WTC11 (cell line): ENCODE results near the gene SSTR5. TPM values are rescaled to one million over a fixed set of nuclear protein-coding genes. Genes with fewer than 3 reads are reported as not detected.
A peak's percentile ranks its signal among the peaks of the same experiment; 100 is the strongest.

Experiments used
- ATAC-seq: fragments of 200-7000 bp; cut with Tn5 transposase; 2 replicates; pipeline ENCODE4 v1.10.0; 2021; ENCODE audit warnings: mild to moderate bottlenecking, moderate library complexity
- CTCF ChIA-PET: fragments of 300-600 bp; sonication (Branson Sonifier 250); formaldehyde crosslinking; loops from one replicate; lab custom pipeline; 2021; ENCODE audit warnings: antibody characterized with exemption; lab: Charles Lee
- POLR2A ChIA-PET: fragments of 350-600 bp; sonication (Branson Sonifier 250); formaldehyde crosslinking; loops from one replicate; lab custom pipeline; 2021; ENCODE audit warnings: antibody characterized with exemption; lab: Charles Lee
- DNase-seq: peaks from one replicate; pipeline ENCODE4 v3.0.0; 2021; ENCODE audit warnings: low spot score
- H3K27ac Mint-ChIP-seq: 2 replicates; pipeline ENCODE4 v1.8.0; 2021; ENCODE audit warnings: mixed read lengths
- H3K27me3 Mint-ChIP-seq: 2 replicates; pipeline ENCODE4 v1.8.0; 2021; ENCODE audit warnings: low read depth, mild to moderate bottlenecking, moderate library complexity, mixed read lengths
- H3K36me3 Mint-ChIP-seq: 2 replicates; pipeline ENCODE4 v1.8.0; 2021; ENCODE audit warnings: mixed read lengths
- H3K4me1 Mint-ChIP-seq: 2 replicates; pipeline ENCODE4 v1.8.0; 2022; ENCODE audit warnings: mixed read lengths
- H3K4me3 Mint-ChIP-seq: 2 replicates; pipeline ENCODE4 v1.8.0; 2021; ENCODE audit warnings: mild to moderate bottlenecking, moderate library complexity, mixed read lengths
- H3K9me3 Mint-ChIP-seq: 2 replicates; pipeline ENCODE4 v1.8.0; 2021; ENCODE audit warnings: mixed read lengths
- AR ChIP-seq: fragments of 250-450 bp; sonication (Bioruptor Pico); IDR thresholded peaks from 2 replicates; pipeline ENCODE4 v1.9.0; 2021; ENCODE audit warnings: mild to moderate bottlenecking
- CBFB ChIP-seq: sonication (generic); formaldehyde crosslinking; IDR thresholded peaks from 2 replicates; pipeline ENCODE4 v1.8.1; 2022; ENCODE audit warnings: mild to moderate bottlenecking, low read depth, missing genetic modification reagents
- E2F4 ChIP-seq: sonication (generic); formaldehyde crosslinking; IDR thresholded peaks from 2 replicates; pipeline ENCODE4 v1.8.1; 2022; ENCODE audit warnings: low read depth, mild to moderate bottlenecking, moderate library complexity, missing genetic modification reagents, borderline replicate concordance
- ESRRA ChIP-seq: sonication (generic); formaldehyde crosslinking; IDR thresholded peaks from 2 replicates; pipeline ENCODE4 v1.8.1; 2022; ENCODE audit warnings: mild to moderate bottlenecking, missing genetic modification reagents, borderline replicate concordance
- GABPB1 ChIP-seq: sonication (generic); formaldehyde crosslinking; IDR thresholded peaks from 2 replicates; pipeline ENCODE4 v1.8.1; 2023; ENCODE audit warnings: mild to moderate bottlenecking, missing genetic modification reagents
- HMGXB4 ChIP-seq: sonication (generic); formaldehyde crosslinking; IDR thresholded peaks from 2 replicates; pipeline ENCODE4 v1.8.1; 2023; ENCODE audit warnings: mild to moderate bottlenecking, moderate library complexity, missing genetic modification reagents
- IRF1 ChIP-seq: sonication (generic); formaldehyde crosslinking; IDR thresholded peaks from 2 replicates; pipeline ENCODE4 v1.8.0; 2023; ENCODE audit warnings: missing genetic modification reagents
- MAX ChIP-seq: sonication (generic); formaldehyde crosslinking; IDR thresholded peaks from 2 replicates; pipeline ENCODE4 v1.8.0; 2022; ENCODE audit warnings: mild to moderate bottlenecking, missing genetic modification reagents
- MLX ChIP-seq: sonication (generic); formaldehyde crosslinking; IDR thresholded peaks from 2 replicates; pipeline ENCODE4 v1.8.1; 2023; ENCODE audit warnings: mild to moderate bottlenecking, missing genetic modification reagents, moderate library complexity
- NR2C2 ChIP-seq: sonication (generic); formaldehyde crosslinking; IDR thresholded peaks from 2 replicates; pipeline ENCODE4 v1.8.0; 2022; ENCODE audit warnings: mild to moderate bottlenecking, missing genetic modification reagents
- PREB ChIP-seq: sonication (generic); formaldehyde crosslinking; IDR thresholded peaks from 2 replicates; pipeline ENCODE4 v1.8.1; 2022; ENCODE audit warnings: mild to moderate bottlenecking, missing genetic modification reagents, moderate library complexity, borderline replicate concordance
- RELA ChIP-seq: sonication (generic); formaldehyde crosslinking; IDR thresholded peaks from 2 replicates; pipeline ENCODE4 v1.8.1; 2022; ENCODE audit warnings: missing genetic modification reagents, mild to moderate bottlenecking, borderline replicate concordance
- SMAD4 ChIP-seq: sonication (generic); formaldehyde crosslinking; IDR thresholded peaks from 2 replicates; pipeline ENCODE4 v1.8.0; 2022; ENCODE audit warnings: mild to moderate bottlenecking, missing genetic modification reagents
- USF1 ChIP-seq: sonication (generic); formaldehyde crosslinking; IDR thresholded peaks from 2 replicates; pipeline ENCODE4 v1.8.0; 2022; ENCODE audit warnings: mild to moderate bottlenecking, missing genetic modification reagents
- ZBTB21 ChIP-seq: sonication (generic); formaldehyde crosslinking; IDR thresholded peaks from 2 replicates; pipeline ENCODE4 v1.8.1; 2023; ENCODE audit warnings: mild to moderate bottlenecking, missing genetic modification reagents, borderline replicate concordance
- ZNF121 ChIP-seq: sonication (generic); formaldehyde crosslinking; IDR thresholded peaks from 2 replicates; pipeline ENCODE4 v1.8.0; 2023; ENCODE audit warnings: missing genetic modification reagents
- ZNF263 ChIP-seq: sonication (generic); formaldehyde crosslinking; IDR thresholded peaks from 2 replicates; pipeline ENCODE4 v1.8.1; 2022; ENCODE audit warnings: low read depth, mild to moderate bottlenecking, moderate library complexity, missing genetic modification reagents
- ZNF396 ChIP-seq: fragments of 250-450 bp; sonication (Bioruptor Pico); IDR thresholded peaks from 2 replicates; pipeline ENCODE4 v1.8.0; 2021; ENCODE audit warnings: mild to moderate bottlenecking, moderate library complexity, borderline replicate concordance
- ZNF423 ChIP-seq: fragments of 250-450 bp; sonication (Bioruptor Pico); IDR thresholded peaks from 2 replicates; pipeline ENCODE4 v2.1.2; 2022; ENCODE audit warnings: mild to moderate bottlenecking, moderate library complexity
- ZNF532 ChIP-seq: fragments of 250-450 bp; sonication (Bioruptor Pico); IDR thresholded peaks from 2 replicates; pipeline ENCODE4 v1.9.0; 2021; ENCODE audit warnings: mild to moderate bottlenecking, borderline replicate concordance
- total RNA-seq: library from RNA; stranded (reverse); gene quantifications from 3 replicates; pipeline ENCODE4 v1.2.3, GENCODE V29; 2021

The SSTR5 gene
- total RNA-seq, 1 experiment from 2014 or later, result 0.61 TPM

GRCh38 chr16:1047801-1048200, 24.7 kb upstream of the SSTR5 start (continued):
- TF ChIP-seq ZNF532 (CRISPR knock-in tag) (no peak), ESRRA (CRISPR knock-in tag) (no peak), ZNF396 (CRISPR knock-in tag) (no peak), USF1 (CRISPR knock-in tag) (no peak), NR2C2 (CRISPR knock-in tag) (no peak), GABPB1 (CRISPR knock-in tag) (no peak), MAX (CRISPR knock-in tag) (no peak), SMAD4 (no peak), IRF1 (CRISPR knock-in tag) (no peak)

GRCh38 chr16:1048442-1049112, 24.0 kb upstream of the SSTR5 start:
- Mint-ChIP-seq H3K27ac (no peak overlapping the region), H3K9me3 (no peaks in the 10 kb centered on the region), H3K27me3 (no peaks in the 10 kb centered on the region), H3K4me1 (no peaks in the 10 kb centered on the region), H3K4me3 (no peak overlapping the region), H3K36me3 (no peaks in the 10 kb centered on the region)
- POLR2A ChIA-PET, result interaction anchor here (0.6 kb wide), 1 partner anchor 8 kb away, joined by 3 read pairs; no protein-coding TSS in a partner anchor
- CTCF ChIA-PET, result interaction anchor here (0.6 to 2.3 kb wide), 6 partner anchors 9 to 346 kb away, joined by 3 to 18 read pairs (median 4); no protein-coding TSS in a partner anchor
- ATAC-seq (peak; percentile 91), DNase-seq (peak; percentile 86)
- TF ChIP-seq PREB (CRISPR knock-in tag) (no peak), MLX (CRISPR knock-in tag) (no peak), ZNF423 (CRISPR knock-in tag) (no peak), E2F4 (CRISPR knock-in tag) (no peak), CBFB (CRISPR knock-in tag) (no peak), ZNF121 (CRISPR knock-in tag) (0 out of 2 replicates have a peak, but pooled peaks have one; percentile 13), RELA (no peak), AR (CRISPR knock-in tag) (no peak), ZBTB21 (CRISPR knock-in tag) (no peak), ZNF263 (CRISPR knock-in tag) (no peak), HMGXB4 (CRISPR knock-in tag) (no peak)
